Vagina (tissue), 2 donors: ENCODE results near the gene FADS6. TPM values are rescaled to one million over a fixed set of nuclear protein-coding genes. Genes with fewer than 3 reads are reported as not detected.

Source experiments
- DNase-seq, 2 donors: peaks; one replicate each; pipeline ENCODE4 v3.0.0-alpha.2; 2017; ENCODE audit errors: extremely low spot score in 2 of 2
- H3K27ac ChIP-seq: fragments of 200-600 bp; sonication (generic); one replicate; pipeline ENCODE4 v1.5.1; 2019
- H3K27me3 ChIP-seq: fragments of 200-600 bp; sonication (generic); one replicate; pipeline ENCODE4 v1.5.1; 2019
- H3K36me3 ChIP-seq, 2 donors: fragments of 200-600 bp; sonication (generic); one replicate each; pipeline ENCODE4 v1.5.1; 2017 to 2019
- H3K4me1 ChIP-seq: fragments of 200-600 bp; sonication (generic); one replicate; pipeline ENCODE4 v1.5.1; 2019
- H3K4me3 ChIP-seq, 2 donors: fragments of 200-600 bp; sonication (generic); 1 replicate in 1 of 2; 2 replicates in 1 of 2; pipeline ENCODE4 v1.5.1; 2016 to 2019
- H3K9me3 ChIP-seq: fragments of 200-600 bp; sonication (generic); one replicate; pipeline ENCODE4 v1.5.1; 2019
- POLR2A ChIP-seq, 2 donors: fragments of 450-650 bp; IDR thresholded peaks; one replicate each; pipeline ENCODE4 v1.6.1; 2017; ENCODE audit warnings: antibody characterized with exemption in 2 of 2, mild to moderate bottlenecking in 2 of 2, moderate library complexity in 2 of 2
- POLR2AphosphoS5 ChIP-seq, 2 donors: sonication (generic); formaldehyde crosslinking; IDR thresholded peaks; one replicate each; pipeline ENCODE4 v1.9.0; 2017; ENCODE audit warnings: antibody characterized with exemption in 2 of 2, mild to moderate bottlenecking in 2 of 2, low read depth in 1 of 2; ENCODE audit not compliant: insufficient read depth in 1 of 2
- intact Hi-C: fragments of 100-400 bp; cut with DNase I; formaldehyde crosslinking; loops from one replicate; pipeline ENCODE4 v1.15.1; 2023
- total RNA-seq: library from RNA; depleted of rRNA; stranded (reverse); fragments of >200 nt; gene quantifications from one replicate; pipeline ENCODE4 v1.2.3, GENCODE V29; 2016
- TF ChIP-seq, protein P1 (sequence below), 3 experiments: fragments of 450-650 bp in 2 of 3; fragments of 200-600 bp in 1 of 3; sonication (generic) in 1 of 3; IDR thresholded peaks; one replicate each; pipeline ENCODE4 v1.5.1; 2017 to 2019; ENCODE audit warnings: antibody characterized with exemption in 3 of 3, mild to moderate bottlenecking in 2 of 3, moderate library complexity in 2 of 3

The FADS6 gene
- total RNA-seq, 1 donor from 2014 or later: 1.5 TPM

DNA sequence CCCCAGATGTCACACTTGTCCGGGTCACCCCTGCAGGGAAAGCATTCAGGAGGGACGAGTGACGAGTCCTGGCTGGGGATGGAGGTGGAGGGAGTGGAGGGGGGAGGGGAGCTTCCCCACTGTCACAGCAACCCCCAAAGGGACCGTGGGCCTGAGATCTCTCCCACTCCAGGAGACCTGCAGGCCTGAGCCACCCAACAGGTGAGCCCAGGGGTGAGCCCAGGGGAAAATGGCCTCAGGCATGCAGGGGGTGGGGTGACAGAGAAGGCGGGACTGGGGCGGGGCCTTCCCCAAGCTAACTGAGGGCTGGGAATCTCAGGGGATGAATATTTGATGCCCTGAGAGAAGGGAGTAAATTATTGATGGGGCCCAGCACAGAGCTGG is 27.2 kb upstream of the FADS6 start:
- TF ChIP-seq POLR2AphosphoS5 (IDR thresholded peaks at IDR 0.05; ENCODE audit: insufficient read depth in 1 of 2, low read depth in 1 of 2) (no peak), POLR2A (IDR thresholded peaks at IDR 0.05) (no peak)
- TF ChIP-seq, protein P1, sequence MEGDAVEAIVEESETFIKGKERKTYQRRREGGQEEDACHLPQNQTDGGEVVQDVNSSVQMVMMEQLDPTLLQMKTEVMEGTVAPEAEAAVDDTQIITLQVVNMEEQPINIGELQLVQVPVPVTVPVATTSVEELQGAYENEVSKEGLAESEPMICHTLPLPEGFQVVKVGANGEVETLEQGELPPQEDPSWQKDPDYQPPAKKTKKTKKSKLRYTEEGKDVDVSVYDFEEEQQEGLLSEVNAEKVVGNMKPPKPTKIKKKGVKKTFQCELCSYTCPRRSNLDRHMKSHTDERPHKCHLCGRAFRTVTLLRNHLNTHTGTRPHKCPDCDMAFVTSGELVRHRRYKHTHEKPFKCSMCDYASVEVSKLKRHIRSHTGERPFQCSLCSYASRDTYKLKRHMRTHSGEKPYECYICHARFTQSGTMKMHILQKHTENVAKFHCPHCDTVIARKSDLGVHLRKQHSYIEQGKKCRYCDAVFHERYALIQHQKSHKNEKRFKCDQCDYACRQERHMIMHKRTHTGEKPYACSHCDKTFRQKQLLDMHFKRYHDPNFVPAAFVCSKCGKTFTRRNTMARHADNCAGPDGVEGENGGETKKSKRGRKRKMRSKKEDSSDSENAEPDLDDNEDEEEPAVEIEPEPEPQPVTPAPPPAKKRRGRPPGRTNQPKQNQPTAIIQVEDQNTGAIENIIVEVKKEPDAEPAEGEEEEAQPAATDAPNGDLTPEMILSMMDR (IDR thresholded peaks at IDR 0.05): no peak
- H3K9me3 ChIP-seq: no peaks in the 10 kb centered on the region
- DNase-seq: no peak
- peaks cover 6% of the 10 kb centered on the region for H3K27me3 ChIP-seq
- H3K27ac ChIP-seq: no peak overlapping the region
- intact Hi-C loops: no loop called here
- H3K4me3 ChIP-seq: no peak overlapping the region
- H3K4me1 ChIP-seq: peaks cover 43% of the 10 kb centered on the region
- no peaks in the 10 kb centered on the region for H3K36me3 ChIP-seq

DNA sequence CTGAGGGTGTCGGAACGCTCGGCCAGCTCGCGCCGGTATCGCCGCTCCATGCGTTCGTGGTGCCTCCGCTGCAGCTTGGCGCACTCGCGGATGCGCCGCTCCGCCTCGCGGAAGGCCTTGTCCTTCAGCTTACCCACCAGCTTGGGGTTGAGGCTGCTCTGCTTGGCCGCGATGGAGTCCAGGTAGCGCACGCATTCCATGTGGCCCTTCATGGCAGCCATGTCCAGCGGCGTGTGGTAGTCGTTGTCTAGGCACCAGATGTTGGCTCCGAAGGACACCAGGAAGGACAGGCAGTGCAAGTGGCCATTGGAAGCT is 26.8 kb upstream of the FADS6 start:
- Histone ChIP-seq H3K27me3 (peaks cover 6% of the 10 kb centered on the region), H3K9me3 (no peaks in the 10 kb centered on the region), H3K27ac (no peak overlapping the region), H3K4me3 (no peak overlapping the region), H3K36me3 (no peaks in the 10 kb centered on the region), H3K4me1 (peaks cover 43% of the 10 kb centered on the region)
- TF ChIP-seq, protein P1 (IDR thresholded peaks at IDR 0.05): no peak
- no peak for TF ChIP-seq POLR2AphosphoS5 (IDR thresholded peaks at IDR 0.05; ENCODE audit: insufficient read depth in 1 of 2, low read depth in 1 of 2)
- TF ChIP-seq POLR2A (IDR thresholded peaks at IDR 0.05): no peak
- no peak for DNase-seq
- intact Hi-C loops: no loop called here

DNA sequence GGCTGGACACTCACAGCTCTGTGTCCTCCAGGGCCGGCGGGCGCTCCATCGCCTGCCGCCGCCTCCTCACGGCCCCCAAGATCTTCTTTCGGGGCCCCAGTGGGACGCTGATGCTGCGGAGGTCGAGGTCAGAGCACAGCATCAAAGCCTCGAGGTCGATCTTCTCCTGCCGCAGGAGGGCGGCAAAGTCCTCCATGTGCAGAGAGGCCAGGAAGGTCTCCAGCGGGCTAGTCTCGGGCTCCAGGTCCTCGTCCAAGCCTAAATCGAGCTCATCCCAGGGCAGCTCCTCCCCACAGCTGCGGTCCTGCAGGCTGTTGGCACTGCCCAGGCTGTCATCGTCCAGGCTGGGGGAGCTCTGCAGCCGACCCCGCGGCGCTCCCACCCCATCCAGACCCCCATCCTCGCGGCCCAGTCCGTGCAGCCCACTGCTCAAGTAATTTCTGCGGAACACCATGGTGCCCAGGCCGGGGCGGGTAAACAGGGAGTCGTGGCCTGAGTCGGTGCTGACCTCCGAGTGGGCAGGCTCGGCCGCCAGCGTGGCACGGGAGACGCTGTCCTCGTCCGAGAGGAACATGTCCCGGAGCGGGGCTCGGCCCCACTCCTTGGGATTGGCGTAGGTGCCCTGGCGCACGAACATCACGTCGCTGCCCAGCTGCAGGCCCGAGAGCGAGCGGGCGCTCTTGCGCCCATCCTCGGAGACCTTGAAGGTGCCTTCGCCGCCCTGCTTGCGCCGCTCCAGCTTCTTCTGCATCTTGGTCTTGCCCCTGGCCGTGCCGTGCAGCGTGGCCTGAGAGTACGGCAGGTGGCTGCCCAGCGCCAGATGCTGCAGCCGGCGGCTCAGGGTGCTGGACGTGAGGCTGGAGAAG is 26.2 kb upstream of the FADS6 start:
- TF ChIP-seq POLR2A (IDR thresholded peaks at IDR 0.05) (no peak), POLR2AphosphoS5 (IDR thresholded peaks at IDR 0.05; ENCODE audit: insufficient read depth in 1 of 2, low read depth in 1 of 2) (no peak)
- TF ChIP-seq, protein P1 (IDR thresholded peaks at IDR 0.05): no peak
- H3K9me3 ChIP-seq: no peaks in the 10 kb centered on the region
- H3K4me3 ChIP-seq: no peak overlapping the region
- H3K27me3 ChIP-seq: peaks cover 6% of the 10 kb centered on the region
- no peak for DNase-seq
- no peak overlapping the region for H3K27ac ChIP-seq
- H3K4me1 ChIP-seq: peaks cover 41% of the 10 kb centered on the region
- H3K36me3 ChIP-seq: no peaks in the 10 kb centered on the region
- intact Hi-C loops: no loop called here

DNA sequence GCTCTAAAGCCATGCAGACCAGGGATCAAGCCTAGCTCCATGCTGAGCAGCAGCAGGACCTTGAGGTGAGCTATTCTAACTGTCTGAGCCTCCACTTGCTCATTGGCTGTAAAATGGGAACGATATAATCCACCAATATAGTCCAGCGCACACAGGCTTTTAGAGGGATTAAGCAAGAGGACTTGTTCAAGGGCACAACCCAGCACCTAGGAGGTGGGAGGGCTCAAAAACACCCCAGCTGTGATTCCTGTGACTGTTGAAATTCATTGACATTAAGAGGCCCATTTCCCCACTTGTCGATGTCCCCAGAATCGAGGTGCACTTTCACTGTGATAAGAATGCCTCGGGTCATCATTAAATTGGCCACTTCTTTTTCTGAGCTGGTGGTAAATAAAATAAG is 25.5 kb upstream of the FADS6 start:
- no peaks in the 10 kb centered on the region for H3K9me3 ChIP-seq
- intact Hi-C loops: no loop called here
- peaks cover 4% of the 10 kb centered on the region for H3K27me3 ChIP-seq
- no peak overlapping the region for H3K27ac ChIP-seq
- H3K4me3 ChIP-seq: no peak overlapping the region
- no peak for DNase-seq
- peaks cover 33% of the 10 kb centered on the region for H3K4me1 ChIP-seq
- no peaks in the 10 kb centered on the region for H3K36me3 ChIP-seq
- TF ChIP-seq POLR2AphosphoS5 (IDR thresholded peaks at IDR 0.05; ENCODE audit: insufficient read depth in 1 of 2, low read depth in 1 of 2) (no peak), POLR2A (IDR thresholded peaks at IDR 0.05) (no peak)
- TF ChIP-seq, protein P1 (IDR thresholded peaks at IDR 0.05): no peak

DNA sequence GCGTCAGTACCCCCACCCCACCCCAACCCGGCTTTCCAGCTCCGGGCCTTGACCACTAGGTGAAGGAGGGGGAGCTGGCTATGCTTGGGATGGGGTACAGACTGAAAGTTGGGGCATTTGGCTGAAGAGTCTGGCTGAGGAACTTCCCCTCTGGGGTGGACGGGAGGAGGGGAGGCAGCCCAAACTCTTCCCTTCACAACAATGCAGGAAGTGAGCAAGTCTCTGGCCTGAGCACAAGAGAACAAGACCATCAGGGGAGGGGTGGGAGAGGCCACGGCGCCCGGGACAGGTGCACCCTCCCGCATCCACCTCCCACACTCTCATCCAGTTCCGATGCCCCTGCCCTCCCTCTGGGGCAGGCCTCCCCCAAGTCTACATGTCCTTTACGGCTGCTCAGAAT is 24.0 kb upstream of the FADS6 start:
- peaks cover 18% of the 10 kb centered on the region for H3K4me1 ChIP-seq
- no peak for DNase-seq
- no peaks in the 10 kb centered on the region for H3K9me3 ChIP-seq
- no peaks in the 10 kb centered on the region for H3K27me3 ChIP-seq
- intact Hi-C loops: no loop called here
- TF ChIP-seq POLR2A (IDR thresholded peaks at IDR 0.05) (no peak), POLR2AphosphoS5 (IDR thresholded peaks at IDR 0.05; ENCODE audit: insufficient read depth in 1 of 2, low read depth in 1 of 2) (no peak)
- TF ChIP-seq, protein P1 (IDR thresholded peaks at IDR 0.05): no peak
- H3K27ac ChIP-seq: no peak overlapping the region
- H3K4me3 ChIP-seq: no peak overlapping the region
- H3K36me3 ChIP-seq: no peaks in the 10 kb centered on the region
